ENCODE results near the gene STIMATE.
A peak's percentile ranks its signal among the peaks of the same experiment; 100 is the strongest.

STIMATE gene

GRCh38 chr3:52897130-52898122 is at the start of gene STIMATE:
TSS of gene STIMATE (minus strand) at chr3:52897548. CDS start at chr3:52897450, 98 bp downstream.
- DNase-seq (ENCODE audit: low read depth in 2 of 2) = peak; percentile 68 to 72

DNA sequence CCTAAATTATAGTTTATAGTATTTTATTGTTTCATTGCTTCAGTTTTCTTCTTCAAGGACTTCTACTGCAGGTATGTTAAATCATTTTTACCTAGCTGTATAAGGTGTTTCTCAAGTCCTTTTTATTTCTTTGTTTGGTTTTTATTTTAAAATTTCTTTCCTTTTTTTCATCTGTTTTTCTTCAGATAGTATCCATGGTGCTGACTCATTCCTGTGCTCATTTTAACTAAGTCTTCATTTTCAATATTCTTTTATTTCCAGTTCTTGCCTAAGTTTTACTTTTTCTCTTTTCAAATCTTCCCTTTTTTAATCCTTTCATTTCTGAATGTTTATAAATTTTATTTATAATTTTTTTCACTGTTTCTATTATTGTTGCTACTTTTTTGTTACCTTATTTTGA is 42.3 kb upstream of the STIMATE start:
- no peak for DNase-seq (ENCODE audit: low read depth in 2 of 2)

DNA sequence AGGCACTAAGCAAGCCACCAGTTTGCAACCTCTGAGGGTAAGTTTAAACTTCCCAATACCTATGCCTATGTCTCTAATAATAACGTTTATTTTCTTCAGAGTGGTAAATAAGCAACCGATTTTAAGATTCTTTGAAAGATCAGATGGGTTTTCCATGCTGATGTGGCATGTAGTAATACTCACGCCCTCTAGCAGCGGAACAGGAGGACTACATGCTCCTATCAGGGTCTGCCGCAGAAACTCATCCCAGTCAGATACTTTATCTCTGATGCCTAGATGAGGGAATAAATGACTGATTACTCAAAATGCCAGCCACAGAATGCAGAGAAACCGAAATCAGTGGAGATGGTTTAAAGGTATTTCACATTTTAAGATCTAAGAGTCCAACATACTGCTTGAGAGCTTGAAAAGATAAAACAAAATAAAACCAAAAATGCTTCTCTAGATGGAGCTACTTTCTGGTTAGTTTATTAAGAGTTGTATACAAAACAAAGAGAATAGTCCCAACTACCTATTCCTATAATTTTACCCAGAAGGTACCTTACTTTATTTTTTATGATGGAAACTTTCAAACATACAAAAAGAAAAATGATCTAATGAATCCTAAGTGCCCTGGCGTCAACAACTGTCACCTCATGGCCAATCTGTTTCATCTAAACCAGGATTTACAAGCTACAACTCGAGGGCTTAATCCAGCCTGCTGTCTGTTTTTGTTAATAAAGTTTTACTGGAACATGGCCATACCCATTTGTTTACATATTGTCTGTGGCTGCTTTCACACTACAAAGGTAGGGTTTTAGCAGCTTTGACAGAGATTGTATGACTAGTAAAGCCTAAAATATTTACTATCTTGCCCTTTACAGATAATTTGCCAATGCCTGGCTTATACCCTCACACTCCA is 37.5 kb upstream of the STIMATE start:
- DNase-seq (ENCODE audit: low read depth in 2 of 2) = peak in 1 of 2 donors; percentile 32

DNA sequence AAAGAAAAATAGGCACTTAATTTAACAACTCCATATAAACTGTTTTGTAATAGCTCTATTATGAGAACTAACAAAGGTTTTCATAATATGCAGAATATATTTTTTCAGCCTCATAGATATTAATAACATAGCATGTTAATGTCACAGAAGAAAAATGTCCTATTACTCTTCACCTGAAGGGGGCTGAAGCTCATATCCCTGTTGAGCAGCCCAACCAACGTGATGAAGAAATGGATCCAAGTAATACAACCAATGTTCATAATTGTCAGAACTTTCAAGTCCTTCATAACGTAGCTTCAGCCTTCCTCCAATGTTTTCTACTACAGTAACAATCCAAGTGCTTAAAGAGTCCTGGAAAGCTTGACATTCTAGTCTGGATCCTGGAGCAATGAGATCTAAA is 34.5 kb upstream of the STIMATE start:
- no peak for DNase-seq (ENCODE audit: low read depth in 2 of 2)

DNA sequence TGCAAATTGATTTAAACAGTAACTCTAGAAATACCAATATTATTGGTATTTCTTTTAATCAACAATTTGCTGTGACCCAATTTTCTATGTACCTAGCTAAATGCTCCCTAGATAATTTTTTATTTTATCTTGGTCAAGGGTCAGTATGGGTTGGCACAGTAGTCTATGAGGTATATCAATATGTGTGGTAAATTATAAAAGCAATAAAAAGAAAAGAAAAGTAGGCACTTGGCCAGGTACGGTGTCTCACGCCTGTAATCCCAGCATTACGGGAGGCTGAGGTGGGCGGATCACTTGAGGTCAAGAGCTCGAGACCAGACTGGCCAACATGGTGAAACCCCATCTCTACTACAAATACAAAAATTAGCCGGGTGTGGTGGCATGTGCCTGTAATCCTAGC is 34.0 kb upstream of the STIMATE start:
- DNase-seq (ENCODE audit: low read depth in 2 of 2) = no peak

GRCh38 chr3:52930748-52931147 is 33.4 kb upstream of the STIMATE start:
- DNase-seq (ENCODE audit: low read depth in 2 of 2) = no peak

DNA sequence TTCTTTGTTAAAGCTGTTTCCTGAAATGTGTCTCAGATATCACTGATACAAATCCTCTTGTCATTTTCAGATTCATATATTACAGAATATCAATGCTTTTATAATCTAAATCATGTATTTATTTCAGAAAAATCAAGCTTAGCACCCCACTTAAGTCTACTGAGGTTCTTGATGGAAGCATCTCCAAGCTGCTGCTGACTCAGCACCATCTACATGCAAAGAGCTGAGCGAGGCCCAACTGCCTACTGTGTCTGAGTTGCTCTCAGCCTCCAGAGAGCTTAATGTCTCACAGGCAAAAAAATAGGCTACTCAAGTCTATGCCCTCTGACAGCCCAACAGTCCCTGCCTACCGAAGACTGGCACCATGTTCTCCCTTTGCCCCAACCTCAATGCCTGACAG is 29.2 kb upstream of the STIMATE start:
- DNase-seq (ENCODE audit: low read depth in 2 of 2) = no peak

GRCh38 chr3:52925405-52926313 is 28.3 kb upstream of the STIMATE start:
- DNase-seq (ENCODE audit: low read depth in 2 of 2) = no peak

GRCh38 chr3:52923963-52924362 is 26.6 kb upstream of the STIMATE start:
- no peak for DNase-seq (ENCODE audit: low read depth in 2 of 2)

GRCh38 chr3:52920841-52921240 is 23.5 kb upstream of the STIMATE start:
- DNase-seq (ENCODE audit: low read depth in 2 of 2) = no peak

DNA sequence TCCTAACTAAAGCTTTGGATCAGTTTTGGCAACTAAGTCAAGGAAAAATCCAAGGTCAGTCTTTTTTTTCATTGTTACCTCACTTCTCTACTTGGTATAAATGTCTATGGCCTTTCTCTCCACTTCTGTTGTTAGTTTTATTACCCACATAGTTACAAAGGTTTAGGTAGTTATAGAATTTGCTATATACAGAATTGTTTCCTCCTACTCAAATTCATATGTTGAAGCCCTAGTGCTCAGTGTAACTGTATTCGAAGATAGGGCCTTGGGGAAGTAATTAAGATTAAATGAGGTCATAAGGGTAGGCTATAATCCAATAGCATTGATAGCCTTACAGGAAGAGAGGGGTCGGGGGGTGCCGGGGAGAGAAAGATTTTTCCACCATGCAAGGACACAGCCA is 19.7 kb upstream of the STIMATE start:
- DNase-seq (ENCODE audit: low read depth in 2 of 2) = no peak

- DNase-seq (ENCODE audit: low read depth in 2 of 2) = no peak
Observed at GRCh38 chr3:52915294-52915693, 17.9 kb upstream of the STIMATE start.

DNA sequence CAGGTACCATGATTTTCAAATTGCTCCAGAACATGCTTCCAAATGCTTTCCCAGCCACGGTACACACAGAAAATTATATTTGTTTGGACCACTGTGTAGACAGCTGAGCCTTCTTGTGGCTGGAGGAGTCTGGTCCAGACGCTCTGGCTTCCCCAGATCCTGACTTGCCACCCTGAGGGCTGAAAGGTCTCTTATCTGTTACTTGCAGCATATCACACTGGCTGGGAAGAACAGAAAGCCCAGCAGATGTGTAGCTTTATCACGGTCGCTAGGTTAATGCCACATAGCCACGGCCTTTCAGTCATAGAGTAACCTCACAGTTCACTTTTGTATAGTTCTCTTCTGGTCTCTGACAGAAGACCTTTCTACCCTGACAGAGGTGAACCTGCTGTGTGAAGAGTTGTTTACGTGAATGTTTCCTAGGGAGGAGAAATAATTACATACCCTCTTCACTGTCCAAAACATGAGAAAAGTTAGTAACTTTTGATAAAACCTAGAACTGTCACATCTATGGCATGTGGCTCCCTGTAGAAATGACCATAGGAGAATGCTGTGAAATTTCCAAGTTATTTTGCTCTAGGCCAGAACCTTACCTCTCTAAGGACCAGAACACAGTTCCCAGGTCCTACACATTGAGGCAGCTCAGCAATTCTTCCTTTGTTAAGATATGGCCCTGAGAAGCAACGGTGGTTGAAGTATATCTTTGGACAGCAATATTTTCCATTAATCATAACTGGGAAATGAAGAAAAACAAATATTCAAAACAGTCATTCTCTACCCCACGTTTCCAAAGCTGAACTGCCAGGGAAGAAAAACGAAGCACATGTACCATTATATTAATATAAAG is 15.8 kb upstream of the STIMATE start:
- DNase-seq (ENCODE audit: low read depth in 2 of 2) = no peak

DNA sequence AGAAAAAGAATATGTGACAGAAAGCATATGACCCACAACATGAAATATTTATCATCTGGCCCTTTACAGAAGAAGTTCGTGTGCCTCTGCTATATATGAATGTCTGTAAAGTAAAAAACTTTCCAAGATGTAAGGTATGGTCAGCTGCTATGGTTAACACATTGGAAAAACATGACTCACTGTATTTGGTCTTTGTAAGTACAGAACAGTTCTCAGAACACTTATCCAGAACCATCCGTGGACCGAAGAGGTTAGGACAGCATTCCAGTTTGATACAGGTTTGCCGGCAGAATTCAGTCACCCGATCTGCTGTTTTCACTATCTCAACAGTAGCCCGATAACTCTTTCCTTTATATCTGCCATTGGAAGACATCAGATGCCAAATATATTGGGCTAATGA is 13.5 kb upstream of the STIMATE start:
- DNase-seq (ENCODE audit: low read depth in 2 of 2) = no peak

DNA sequence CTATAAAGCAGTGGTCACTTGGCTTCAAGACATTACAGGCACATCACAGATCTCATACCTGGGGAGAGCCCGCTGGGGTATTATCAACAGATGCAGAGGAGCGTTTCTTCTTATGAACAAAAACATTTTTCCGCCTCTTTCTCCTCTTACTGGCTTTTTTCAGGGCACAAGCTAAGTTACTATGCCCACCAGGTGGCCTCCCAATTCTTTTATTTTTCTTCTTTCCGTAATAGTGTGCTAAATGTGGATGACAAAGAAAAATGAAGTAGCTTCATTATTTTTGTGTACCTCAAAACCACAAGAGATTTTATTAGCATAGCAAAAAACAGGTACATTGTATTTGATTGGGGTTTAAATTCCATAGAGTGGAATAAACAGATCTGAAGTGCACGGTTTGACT is 10.1 kb upstream of the STIMATE start:
- no peak for DNase-seq (ENCODE audit: low read depth in 2 of 2)

- DNase-seq (ENCODE audit: low read depth in 2 of 2) = no peak
Observed at GRCh38 chr3:52904552-52904951, 7.2 kb upstream of the STIMATE start.

DNA sequence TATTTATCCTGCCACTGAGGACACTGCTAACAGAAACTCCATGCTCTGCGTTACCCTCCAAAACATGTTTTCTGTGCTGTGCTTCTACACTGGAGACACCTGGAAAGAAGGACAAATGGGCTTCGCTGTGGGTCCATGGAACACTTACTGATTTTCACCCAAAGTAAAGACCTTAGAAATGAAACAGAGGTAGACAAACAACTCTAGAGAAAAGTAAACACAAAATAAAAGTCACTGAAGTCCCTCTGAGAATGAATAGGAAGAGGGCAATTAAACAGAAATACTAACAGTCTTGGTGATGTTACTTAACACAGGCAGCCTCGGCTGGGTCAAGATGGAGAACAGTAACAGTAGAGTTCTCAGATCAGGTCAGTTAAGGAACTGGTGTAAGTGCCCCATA is 6.7 kb upstream of the STIMATE start:
- no peak for DNase-seq (ENCODE audit: low read depth in 2 of 2)

DNA sequence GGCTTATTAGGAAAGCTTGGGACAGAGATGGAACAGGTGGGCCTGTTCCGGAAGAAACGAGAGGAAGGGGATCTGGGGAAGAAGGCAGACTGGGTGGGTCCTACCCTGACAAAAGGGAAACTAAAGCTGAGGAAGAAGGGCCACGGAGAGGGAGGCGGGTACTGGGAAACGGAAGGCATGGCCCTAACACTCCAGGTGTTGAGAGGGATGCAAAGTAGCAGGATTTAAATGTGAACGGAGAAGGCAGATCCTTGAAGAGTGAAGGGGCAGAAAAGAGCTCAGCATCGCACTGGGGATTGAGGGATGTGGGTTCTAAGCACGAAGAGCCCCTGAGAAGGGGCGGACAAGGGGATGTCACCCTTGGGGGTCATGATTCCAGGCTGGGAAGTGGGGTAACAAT is 735 bp downstream of the STIMATE start:
- DNase-seq (ENCODE audit: low read depth in 2 of 2) = no peak

GRCh38 chr3:52896151-52896550 is 1.2 kb downstream of the STIMATE start:
- DNase-seq (ENCODE audit: low read depth in 2 of 2) = no peak

DNA sequence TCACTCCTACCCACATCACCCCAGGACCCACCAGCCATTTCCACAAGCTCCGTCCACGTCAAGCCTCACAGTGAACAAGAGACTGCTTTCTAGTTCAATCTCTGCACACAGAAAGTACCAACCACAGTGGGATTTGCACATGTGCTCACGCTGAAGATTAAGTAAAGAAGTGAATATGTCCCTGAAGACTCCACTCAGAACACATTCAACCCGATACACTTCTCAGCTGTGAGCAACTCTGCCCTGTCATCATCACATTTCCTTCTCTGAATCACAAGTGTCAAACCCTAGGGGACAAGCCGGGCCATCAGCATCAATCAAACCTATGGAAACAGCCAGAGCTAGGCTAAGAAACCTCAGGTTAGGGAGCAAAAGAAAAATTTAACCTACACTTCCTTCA is 1.9 kb downstream of the STIMATE start:
- no peak for DNase-seq (ENCODE audit: low read depth in 2 of 2)

GRCh38 chr3:52894756-52895155 is 2.6 kb downstream of the STIMATE start:
- no peak for DNase-seq (ENCODE audit: low read depth in 2 of 2)
